GM20431 (cell line): ENCODE results near the gene KCNIP3.
"Not testable (repeated sequence)": the region's sequence is repeated elsewhere in the genome, so short reads cannot be mapped to it uniquely, and the experiment has no call there.

Experiments
- in situ Hi-C: fragments of 300-500 bp; cut with MseI, MboI; formaldehyde crosslinking; loops from one replicate; pipeline ENCODE4 v1.15.0; 2020; ENCODE audit warnings: low sequenced_read_pairs; ENCODE audit not compliant: unreplicated experiment

Gene KCNIP3

GRCh38 chr2:95355486-95355885 lies 58.3 kb downstream of the KCNIP3 start:
- in situ Hi-C loops, result not testable (repeated sequence)

DNA sequence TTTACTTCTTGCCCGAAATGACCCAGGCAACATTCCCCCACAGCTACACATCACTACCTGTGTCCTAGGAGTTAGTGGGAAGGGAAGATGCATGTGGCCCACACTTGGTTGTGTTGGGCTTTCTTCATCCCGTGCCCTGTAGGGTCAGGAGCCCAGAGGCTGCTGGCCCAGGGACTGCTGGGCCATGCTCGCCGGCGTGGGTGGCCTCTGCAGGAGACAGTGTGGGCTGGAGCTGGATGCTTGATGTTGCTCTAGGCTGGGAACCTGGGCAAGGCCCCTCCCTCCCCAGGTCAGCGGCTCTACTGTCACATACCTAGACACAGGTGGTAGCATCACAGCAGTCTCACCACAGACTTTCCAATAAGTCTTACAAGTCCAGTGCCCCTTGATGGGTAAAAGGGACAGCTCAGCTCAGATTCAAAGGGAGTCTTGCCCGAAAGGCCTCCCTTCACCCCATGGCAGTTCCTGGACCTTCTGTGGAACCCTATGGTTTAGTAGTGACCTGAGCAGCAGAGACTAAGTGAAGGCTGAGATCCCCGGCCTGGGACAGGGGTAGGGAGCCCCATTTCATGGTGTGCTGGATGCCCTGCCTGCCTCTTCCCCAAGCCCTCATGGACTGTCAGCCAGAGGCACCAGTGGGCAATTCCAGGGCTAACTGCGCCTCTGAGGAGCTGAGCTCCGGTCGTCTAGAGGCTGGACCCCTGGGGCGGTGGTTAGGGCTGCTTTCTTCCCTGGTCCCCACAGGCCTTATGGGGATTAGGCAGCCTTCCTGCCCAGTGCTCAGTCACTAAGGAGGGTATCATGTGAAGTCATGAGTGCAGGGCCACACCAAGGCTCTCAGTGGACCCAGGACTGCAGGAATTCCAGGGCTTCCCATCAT lies 59.9 kb downstream of the KCNIP3 start:
- in situ Hi-C loops, result no loop called here

- in situ Hi-C loops, result no loop called here
Measured at GRCh38 chr2:95357717-95358280, 60.7 kb downstream of the KCNIP3 start.

- in situ Hi-C loops, result no loop called here
Measured at GRCh38 chr2:95359031-95359430, 61.9 kb downstream of the KCNIP3 start.

GRCh38 chr2:95359501-95359930 lies 62.4 kb downstream of the KCNIP3 start:
- in situ Hi-C loops, result no loop called here

DNA sequence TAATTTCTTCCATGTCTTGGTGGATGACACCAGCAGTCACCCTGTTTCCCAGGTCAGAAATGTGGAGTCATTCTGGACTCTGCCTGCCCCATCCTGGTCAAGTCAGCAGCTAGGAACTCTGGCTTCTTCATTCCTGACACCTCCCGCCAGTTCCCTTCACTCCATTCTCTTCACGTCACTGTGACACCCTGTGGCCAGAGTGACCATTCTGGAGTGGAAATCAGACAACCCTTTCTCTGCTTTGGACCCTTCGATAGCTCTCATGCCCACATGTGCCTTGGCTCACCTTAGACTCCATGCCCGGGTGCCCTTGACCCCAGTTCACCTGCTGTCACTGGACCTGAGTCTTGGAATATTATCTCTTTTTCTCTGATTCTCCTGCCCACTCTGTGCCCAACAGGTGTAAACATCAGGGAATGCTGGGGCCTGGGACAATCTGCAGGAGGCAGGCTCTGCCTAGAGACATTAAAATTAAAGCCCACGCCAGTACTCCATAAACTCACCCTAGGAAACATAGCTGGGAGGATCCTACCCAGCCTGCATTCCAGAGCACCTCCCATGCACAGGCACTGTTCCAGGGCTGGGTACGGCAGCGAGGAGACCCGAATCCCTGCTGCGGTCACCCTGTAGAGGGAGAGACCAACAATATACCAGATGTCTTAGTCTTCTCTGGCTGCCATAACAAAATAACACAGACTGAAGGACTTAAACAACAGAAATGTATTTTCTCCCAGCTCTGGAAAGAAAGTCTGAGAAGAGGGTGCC lies 64.3 kb downstream of the KCNIP3 start:
- in situ Hi-C loops, result no loop called here

DNA sequence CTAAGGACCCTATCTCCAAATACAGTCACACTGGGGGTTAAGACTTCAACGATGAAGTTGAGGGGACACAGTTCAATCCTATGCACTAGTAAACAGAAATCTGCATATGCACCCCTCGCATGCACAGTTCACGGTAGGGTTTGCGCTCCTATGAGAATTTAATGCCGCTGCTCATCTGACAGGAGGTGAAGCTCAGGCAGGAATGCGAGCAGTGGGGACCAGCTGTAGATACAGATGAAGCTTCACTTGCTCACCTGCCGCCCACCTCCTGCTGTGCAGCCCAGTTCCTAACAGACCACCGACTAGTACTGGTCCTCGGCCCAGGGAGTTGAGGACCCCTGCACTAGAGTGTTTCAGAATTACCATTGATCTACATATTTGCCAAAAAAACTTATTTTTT lies 65.3 kb downstream of the KCNIP3 start:
- in situ Hi-C loops, result no loop called here

DNA sequence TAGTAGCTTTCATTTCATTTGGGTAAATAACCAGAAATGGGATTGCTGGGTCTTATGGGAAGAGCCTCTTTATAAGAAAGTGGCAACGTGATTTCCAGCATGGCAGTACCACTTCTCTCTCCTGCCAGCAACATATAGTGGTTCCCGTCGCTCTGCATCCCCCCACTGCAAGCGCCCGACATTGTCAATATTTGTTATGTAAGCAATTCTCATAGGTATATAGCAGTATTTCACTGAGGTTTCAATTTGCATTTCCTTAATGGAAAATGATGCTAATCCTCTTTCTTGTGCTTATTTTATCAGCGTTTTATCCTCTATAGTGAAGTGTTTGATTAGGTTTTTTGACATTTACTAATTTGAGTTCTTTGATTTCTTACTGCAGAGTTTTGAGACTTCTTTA lies 69.4 kb downstream of the KCNIP3 start:
- in situ Hi-C loops, result no loop called here

- in situ Hi-C loops, result no loop called here
Measured at GRCh38 chr2:95372216-95372829, 75.2 kb downstream of the KCNIP3 start.

GRCh38 chr2:95372845-95373244 lies 75.7 kb downstream of the KCNIP3 start:
- in situ Hi-C loops, result no loop called here

GRCh38 chr2:95374029-95374428 lies 76.9 kb downstream of the KCNIP3 start:
- in situ Hi-C loops, result no loop called here

GRCh38 chr2:95374451-95374920 lies 77.3 kb downstream of the KCNIP3 start:
- in situ Hi-C loops, result no loop called here

- in situ Hi-C loops, result no loop called here
Measured at GRCh38 chr2:95374921-95375471, 77.8 kb downstream of the KCNIP3 start.

DNA sequence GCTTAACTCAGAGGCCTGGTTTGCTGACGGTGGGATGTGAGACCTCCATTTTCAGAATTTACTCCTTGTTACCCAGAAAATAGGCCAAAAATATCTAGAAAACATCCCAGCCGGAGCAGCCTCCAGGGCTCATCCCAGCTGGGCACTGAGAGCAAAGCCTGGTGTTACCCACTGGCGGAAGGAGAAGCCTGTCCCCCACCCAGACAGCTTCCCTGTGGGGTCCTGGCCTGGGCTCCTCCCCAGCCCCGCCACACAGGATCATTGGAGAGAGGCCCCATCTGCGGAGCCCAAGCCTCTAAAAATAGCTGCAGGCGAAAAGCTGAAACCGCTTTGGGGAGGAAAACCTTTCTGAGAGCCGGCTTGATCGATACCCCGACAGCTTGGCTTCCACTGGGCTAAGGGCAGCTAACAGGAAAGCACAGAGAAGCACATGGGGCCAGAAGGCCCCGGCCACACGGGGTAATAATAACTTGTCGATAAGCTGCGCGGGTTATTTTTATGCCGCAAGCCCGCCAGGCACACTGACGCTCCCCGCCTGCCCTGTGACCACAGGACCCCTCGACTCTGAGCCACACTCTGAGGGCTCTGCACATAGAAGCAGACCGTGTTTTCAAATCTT lies 78.5 kb downstream of the KCNIP3 start:
- in situ Hi-C loops, result no loop called here

- in situ Hi-C loops, result no loop called here
Measured at GRCh38 chr2:95376311-95377215, 79.4 kb downstream of the KCNIP3 start.

DNA sequence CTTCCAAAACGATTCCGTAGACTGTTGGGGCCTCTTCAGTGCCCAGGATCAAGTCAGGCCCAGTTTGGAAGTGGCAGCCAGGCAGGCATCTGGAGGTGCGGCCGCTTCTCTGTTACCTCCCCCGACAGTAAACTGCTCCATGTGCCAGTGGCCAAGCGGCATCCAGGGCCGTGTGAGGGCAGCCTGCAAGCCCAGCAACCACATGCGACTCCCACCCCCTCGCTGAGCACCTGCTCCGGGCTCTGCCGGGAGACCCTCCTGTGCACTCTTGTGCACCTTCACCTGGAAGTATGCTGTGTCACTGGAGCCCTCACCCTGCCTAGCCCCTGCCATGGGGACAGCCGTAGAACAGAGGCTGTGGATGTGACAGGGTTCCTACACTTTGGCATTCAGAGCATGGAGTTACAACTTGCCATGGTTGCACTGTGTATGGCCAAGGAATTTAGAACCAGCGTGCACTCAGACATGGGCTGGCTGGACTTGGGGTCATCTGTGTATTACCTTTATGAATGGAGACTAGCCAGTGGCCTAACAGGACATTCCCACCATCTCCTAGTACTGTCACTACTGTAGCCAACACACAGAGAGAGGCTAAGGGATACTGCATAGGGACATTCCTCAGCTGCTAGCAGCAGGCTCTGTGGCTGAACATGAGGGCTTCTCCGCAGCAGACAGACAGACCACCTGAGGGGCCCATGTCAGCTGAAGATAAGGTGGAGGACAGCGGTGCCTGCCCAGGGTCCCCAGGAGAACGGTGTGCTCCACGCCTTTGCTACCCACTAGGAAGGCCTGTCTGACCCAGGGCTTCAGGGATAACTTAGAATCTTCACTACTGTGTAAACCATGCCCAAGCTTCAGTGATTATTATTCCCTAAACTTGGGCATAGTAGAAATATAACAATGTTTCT lies 80.3 kb downstream of the KCNIP3 start:
- in situ Hi-C loops, result no loop called here

GRCh38 chr2:95378281-95378680 lies 81.1 kb downstream of the KCNIP3 start:
- in situ Hi-C loops, result not testable (repeated sequence)

GRCh38 chr2:95379371-95379831 lies 82.3 kb downstream of the KCNIP3 start:
- in situ Hi-C loops, result no loop called here
